ENCODE measurements around the gene GPC5. TPM values are rescaled to one million over a fixed set of nuclear protein-coding genes. Genes with fewer than 3 reads are reported as not detected.

Gene GPC5
- total RNA-seq, 4 donors from 2014 or later, result not detected

DNA sequence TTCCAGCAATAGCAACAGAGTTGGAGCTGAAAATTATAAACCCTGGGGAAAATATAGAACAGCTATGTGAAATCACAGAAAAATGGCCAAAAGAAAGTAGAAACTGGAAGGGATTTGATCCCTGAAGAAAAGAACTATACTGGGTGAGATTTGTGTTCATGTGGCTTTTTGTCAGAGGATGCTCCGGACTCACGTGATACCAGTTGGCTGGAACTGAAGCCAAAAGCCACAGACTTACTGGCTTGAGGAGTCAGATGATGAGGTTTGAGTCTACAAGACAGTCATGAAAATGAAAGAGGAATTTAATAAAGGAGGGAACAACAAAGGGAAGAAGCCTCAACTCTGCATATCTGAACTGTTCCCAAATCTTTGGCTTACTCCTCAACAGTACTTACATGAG is 427.1 kb downstream of the GPC5 start:
- intact Hi-C loops (cut with DNase I; ENCODE audit: low total_unique reads) (no loop called here), in situ Hi-C loops (cut with MboI; ENCODE audit: low sequenced_read_pairs in 4 of 4) (no loop called here)
- no peaks in the 10 kb centered on the region for H3K4me1 ChIP-seq
- H3K4me3 ChIP-seq, result no peak overlapping the region
- H3K36me3 ChIP-seq, result no peaks in the 10 kb centered on the region
- DNase-seq, result no peak
- H3K27ac ChIP-seq, result no peak overlapping the region
- no peak for ATAC-seq
- no peaks in the 10 kb centered on the region for H3K9me3 ChIP-seq
- H3K27me3 ChIP-seq, result no peaks in the 10 kb centered on the region
- TF ChIP-seq POLR2A (IDR thresholded peaks at IDR 0.05), result no peak
- TF ChIP-seq, protein P1, sequence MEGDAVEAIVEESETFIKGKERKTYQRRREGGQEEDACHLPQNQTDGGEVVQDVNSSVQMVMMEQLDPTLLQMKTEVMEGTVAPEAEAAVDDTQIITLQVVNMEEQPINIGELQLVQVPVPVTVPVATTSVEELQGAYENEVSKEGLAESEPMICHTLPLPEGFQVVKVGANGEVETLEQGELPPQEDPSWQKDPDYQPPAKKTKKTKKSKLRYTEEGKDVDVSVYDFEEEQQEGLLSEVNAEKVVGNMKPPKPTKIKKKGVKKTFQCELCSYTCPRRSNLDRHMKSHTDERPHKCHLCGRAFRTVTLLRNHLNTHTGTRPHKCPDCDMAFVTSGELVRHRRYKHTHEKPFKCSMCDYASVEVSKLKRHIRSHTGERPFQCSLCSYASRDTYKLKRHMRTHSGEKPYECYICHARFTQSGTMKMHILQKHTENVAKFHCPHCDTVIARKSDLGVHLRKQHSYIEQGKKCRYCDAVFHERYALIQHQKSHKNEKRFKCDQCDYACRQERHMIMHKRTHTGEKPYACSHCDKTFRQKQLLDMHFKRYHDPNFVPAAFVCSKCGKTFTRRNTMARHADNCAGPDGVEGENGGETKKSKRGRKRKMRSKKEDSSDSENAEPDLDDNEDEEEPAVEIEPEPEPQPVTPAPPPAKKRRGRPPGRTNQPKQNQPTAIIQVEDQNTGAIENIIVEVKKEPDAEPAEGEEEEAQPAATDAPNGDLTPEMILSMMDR (IDR thresholded peaks at IDR 0.05 in 4 of 5, conservative IDR thresholded peaks at IDR 0.05 in 1 of 5), result no peak

DNA sequence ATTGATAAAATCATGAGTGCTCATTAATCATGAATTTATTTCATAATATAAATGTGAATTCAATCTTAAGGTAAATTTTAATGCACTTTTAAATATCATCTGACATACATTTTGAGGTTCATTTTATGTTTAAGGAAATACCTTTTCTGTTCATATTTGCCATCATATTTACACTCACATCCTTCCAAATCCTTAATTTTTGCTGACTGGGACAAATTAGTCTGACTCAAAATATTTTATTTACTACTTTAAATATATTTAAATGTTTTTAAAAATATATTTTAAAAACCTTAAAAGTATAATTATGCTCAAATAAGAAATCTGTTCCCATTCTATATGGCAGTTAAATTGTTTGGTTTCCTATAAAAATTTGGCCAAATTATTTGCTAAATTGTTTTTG is 438.1 kb downstream of the GPC5 start:
- Histone ChIP-seq H3K9me3 (no peaks in the 10 kb centered on the region), H3K27me3 (no peaks in the 10 kb centered on the region), H3K4me1 (no peaks in the 10 kb centered on the region), H3K27ac (no peak overlapping the region), H3K36me3 (no peaks in the 10 kb centered on the region), H3K4me3 (no peak overlapping the region)
- ATAC-seq (no peak), DNase-seq (no peak)
- intact Hi-C loops (cut with DNase I; ENCODE audit: low total_unique reads), result no loop called here
- TF ChIP-seq, protein P1 (IDR thresholded peaks at IDR 0.05 in 4 of 5, conservative IDR thresholded peaks at IDR 0.05 in 1 of 5), result no peak
- no peak for TF ChIP-seq POLR2A (IDR thresholded peaks at IDR 0.05)
- in situ Hi-C loops (cut with MboI; ENCODE audit: low sequenced_read_pairs in 4 of 4), result no loop called here

- Histone ChIP-seq H3K4me3 (no peak overlapping the region), H3K4me1 (no peaks in the 10 kb centered on the region), H3K36me3 (no peaks in the 10 kb centered on the region), H3K9me3 (no peaks in the 10 kb centered on the region), H3K27me3 (no peaks in the 10 kb centered on the region), H3K27ac (no peak overlapping the region)
- intact Hi-C loops (cut with DNase I; ENCODE audit: low total_unique reads) (no loop called here), in situ Hi-C loops (cut with MboI; ENCODE audit: low sequenced_read_pairs in 4 of 4) (no loop called here)
- DNase-seq, result no peak
- no peak for TF ChIP-seq POLR2A (IDR thresholded peaks at IDR 0.05)
- TF ChIP-seq, protein P1 (IDR thresholded peaks at IDR 0.05 in 4 of 5, conservative IDR thresholded peaks at IDR 0.05 in 1 of 5), result no peak
- no peak for ATAC-seq
Measured at GRCh38 chr13:91845612-91846011, 447.2 kb downstream of the GPC5 start.

GRCh38 chr13:91863699-91864098 is 465.3 kb downstream of the GPC5 start:
- no peaks in the 10 kb centered on the region for H3K27me3 ChIP-seq
- ATAC-seq (no peak), DNase-seq (no peak)
- no peaks in the 10 kb centered on the region for H3K36me3 ChIP-seq
- no peaks in the 10 kb centered on the region for H3K4me1 ChIP-seq
- no peaks in the 10 kb centered on the region for H3K9me3 ChIP-seq
- H3K4me3 ChIP-seq, result no peak overlapping the region
- no peak for TF ChIP-seq POLR2A (IDR thresholded peaks at IDR 0.05)
- TF ChIP-seq, protein P1 (IDR thresholded peaks at IDR 0.05 in 4 of 5, conservative IDR thresholded peaks at IDR 0.05 in 1 of 5), result no peak
- intact Hi-C loops (cut with DNase I; ENCODE audit: low total_unique reads) (no loop called here), in situ Hi-C loops (cut with MboI; ENCODE audit: low sequenced_read_pairs in 4 of 4) (no loop called here)
- H3K27ac ChIP-seq, result no peak overlapping the region

- H3K4me1 ChIP-seq, result no peaks in the 10 kb centered on the region
- intact Hi-C loops (cut with DNase I; ENCODE audit: low total_unique reads) (no loop called here), in situ Hi-C loops (cut with MboI; ENCODE audit: low sequenced_read_pairs in 4 of 4) (no loop called here)
- TF ChIP-seq, protein P1 (IDR thresholded peaks at IDR 0.05 in 4 of 5, conservative IDR thresholded peaks at IDR 0.05 in 1 of 5), result no peak
- no peak for TF ChIP-seq POLR2A (IDR thresholded peaks at IDR 0.05)
- no peak overlapping the region for H3K4me3 ChIP-seq
- no peak for DNase-seq
- no peak overlapping the region for H3K27ac ChIP-seq
- H3K36me3 ChIP-seq, result no peaks in the 10 kb centered on the region
- ATAC-seq, result no peak
- no peaks in the 10 kb centered on the region for H3K27me3 ChIP-seq
- H3K9me3 ChIP-seq, result no peaks in the 10 kb centered on the region
Measured at GRCh38 chr13:91868351-91868750, 469.9 kb downstream of the GPC5 start.

Data from gastrocnemius medialis (tissue), 4 donors.